HepG2 (cell line): ENCODE data around the gene PCGF5. TPM values are rescaled to one million over a fixed set of nuclear protein-coding genes. Genes with fewer than 3 reads are reported as not detected.

ENCODE experiments used
- ARID2 ChIP-seq: sonication (generic); formaldehyde crosslinking; IDR thresholded peaks from 2 replicates; pipeline ENCODE4 v1.8.1; 2022; ENCODE audit warnings: mild to moderate bottlenecking, missing genetic modification reagents, borderline replicate concordance
- ELK4 ChIP-seq: sonication (generic); formaldehyde crosslinking; IDR thresholded peaks from 2 replicates; pipeline ENCODE4 v1.9.0; 2021; ENCODE audit warnings: missing genetic modification reagents, borderline replicate concordance
- GATAD1 ChIP-seq: IDR thresholded peaks from 2 replicates; pipeline ENCODE4 v1.6.1; 2016; ENCODE audit warnings: missing genetic modification reagents, missing compliant biosample characterization
- HOXA3 ChIP-seq: sonication (generic); formaldehyde crosslinking; IDR thresholded peaks from 2 replicates; pipeline ENCODE4 v1.5.0; 2020; ENCODE audit warnings: missing genetic modification reagents
- JUNB ChIP-seq: sonication (generic); formaldehyde crosslinking; IDR thresholded peaks from 2 replicates; pipeline ENCODE4 v1.8.0; 2022; ENCODE audit warnings: missing genetic modification reagents, mild to moderate bottlenecking, borderline replicate concordance
- RAD21 ChIP-seq: fragments of 450-650 bp; formaldehyde crosslinking; IDR thresholded peaks from 2 replicates; pipeline ENCODE4 v1.5.0; 2020; ENCODE audit warnings: mild to moderate bottlenecking
- RBM22 ChIP-seq: fragments of 200-400 bp; formaldehyde crosslinking; optimal IDR thresholded peaks from 2 replicates; pipeline ENCODE3; 2017; ENCODE audit warnings: mild to moderate bottlenecking, low read length, moderate library complexity
- RELA ChIP-seq: sonication (generic); formaldehyde crosslinking; IDR thresholded peaks from 2 replicates; pipeline ENCODE4 v1.4.0; 2020; ENCODE audit warnings: missing genetic modification reagents
- SATB2 ChIP-seq: sonication (generic); formaldehyde crosslinking; IDR thresholded peaks from 2 replicates; pipeline ENCODE4 v1.5.0; 2020; ENCODE audit warnings: missing genetic modification reagents
- SP140L ChIP-seq: sonication (generic); formaldehyde crosslinking; IDR thresholded peaks from 2 replicates; pipeline ENCODE4 v1.4.0; 2020; ENCODE audit warnings: missing genetic modification reagents, borderline replicate concordance
- TCF7L2 ChIP-seq: IDR thresholded peaks from 2 replicates; pipeline ENCODE4 v1.6.1; 2011; ENCODE audit warnings: mild to moderate bottlenecking, low read depth, low read length, moderate library complexity
- ZFP91 ChIP-seq: sonication (generic); formaldehyde crosslinking; IDR thresholded peaks from 2 replicates; pipeline ENCODE4 v1.9.0; 2022; ENCODE audit warnings: missing genetic modification reagents, mild to moderate bottlenecking, borderline replicate concordance
- ZNF101 ChIP-seq: sonication (generic); formaldehyde crosslinking; IDR thresholded peaks from 2 replicates; pipeline ENCODE4 v1.4.0; 2020; ENCODE audit warnings: mild to moderate bottlenecking, low read depth, missing genetic modification reagents, borderline replicate concordance
- ZNF124 ChIP-seq: sonication (generic); formaldehyde crosslinking; IDR thresholded peaks from 2 replicates; pipeline ENCODE4 v1.4.0; 2020; ENCODE audit warnings: missing genetic modification reagents
- ZNF350 ChIP-seq: sonication (generic); formaldehyde crosslinking; IDR thresholded peaks from 2 replicates; pipeline ENCODE4 v1.4.0; 2020; ENCODE audit warnings: mild to moderate bottlenecking, low read depth, missing genetic modification reagents, borderline replicate concordance
- ZNF563 ChIP-seq: sonication (generic); formaldehyde crosslinking; IDR thresholded peaks from 2 replicates; pipeline ENCODE4 v1.8.0; 2022; ENCODE audit warnings: mild to moderate bottlenecking, moderate library complexity, missing genetic modification reagents
- ZNF574 ChIP-seq: sonication (generic); formaldehyde crosslinking; IDR thresholded peaks from 2 replicates; pipeline ENCODE4 v1.4.0; 2020; ENCODE audit warnings: missing genetic modification reagents
- ZNF7 ChIP-seq: IDR thresholded peaks from 2 replicates; pipeline ENCODE4 v1.6.1; 2016; ENCODE audit warnings: missing biosample characterization, missing genetic modification reagents
- polyA plus RNA-seq, 8 experiments: library from polyadenylated mRNA; depleted of rRNA in 3 of 8; stranded (reverse) in 7 of 8; unstranded in 1 of 8; fragments of >200 nt; fragmentation: Illumina TruSeq in 4 of 8; extraction: Trizol in 4 of 8; gene quantifications; 2 replicates each; pipeline versions ENCODE4 v1.2.1 to v1.2.3, GENCODE V29; 2011 to 2016; ENCODE audit warnings: low read depth in 4 of 8, missing spikeins in 1 of 8, mixed read lengths in 1 of 8; ENCODE audit not compliant: insufficient read depth in 1 of 8
- total RNA-seq, 5 experiments: library from RNA; depleted of rRNA; stranded (reverse); fragments of >200 nt; fragmentation: Illumina TruSeq; extraction: Trizol; gene quantifications; 2 replicates each; pipeline ENCODE4 v1.2.3, GENCODE V29; 2016; ENCODE audit warnings: low read depth in 1 of 5
- TF ChIP-seq, protein P1 (sequence below): sonication (generic); formaldehyde crosslinking; IDR thresholded peaks from 2 replicates; pipeline ENCODE4 v1.4.0; 2020; ENCODE audit warnings: missing genetic modification reagents, borderline replicate concordance
- TF ChIP-seq, protein P2 (sequence below): sonication (generic); formaldehyde crosslinking; IDR thresholded peaks from 2 replicates; pipeline ENCODE4 v1.4.0; 2020; ENCODE audit warnings: missing genetic modification reagents, mild to moderate bottlenecking, borderline replicate concordance

The PCGF5 gene
- total and polyA plus RNA-seq, 2 of the 13 experiments (the other 11 are each of a cell fraction or from before 2014, with no cell fraction given), result 61.3 to 138 TPM

GRCh38 chr10:91298224-91298871 is 77.9 kb downstream of the PCGF5 start (continued):
- TF ChIP-seq, protein P1, sequence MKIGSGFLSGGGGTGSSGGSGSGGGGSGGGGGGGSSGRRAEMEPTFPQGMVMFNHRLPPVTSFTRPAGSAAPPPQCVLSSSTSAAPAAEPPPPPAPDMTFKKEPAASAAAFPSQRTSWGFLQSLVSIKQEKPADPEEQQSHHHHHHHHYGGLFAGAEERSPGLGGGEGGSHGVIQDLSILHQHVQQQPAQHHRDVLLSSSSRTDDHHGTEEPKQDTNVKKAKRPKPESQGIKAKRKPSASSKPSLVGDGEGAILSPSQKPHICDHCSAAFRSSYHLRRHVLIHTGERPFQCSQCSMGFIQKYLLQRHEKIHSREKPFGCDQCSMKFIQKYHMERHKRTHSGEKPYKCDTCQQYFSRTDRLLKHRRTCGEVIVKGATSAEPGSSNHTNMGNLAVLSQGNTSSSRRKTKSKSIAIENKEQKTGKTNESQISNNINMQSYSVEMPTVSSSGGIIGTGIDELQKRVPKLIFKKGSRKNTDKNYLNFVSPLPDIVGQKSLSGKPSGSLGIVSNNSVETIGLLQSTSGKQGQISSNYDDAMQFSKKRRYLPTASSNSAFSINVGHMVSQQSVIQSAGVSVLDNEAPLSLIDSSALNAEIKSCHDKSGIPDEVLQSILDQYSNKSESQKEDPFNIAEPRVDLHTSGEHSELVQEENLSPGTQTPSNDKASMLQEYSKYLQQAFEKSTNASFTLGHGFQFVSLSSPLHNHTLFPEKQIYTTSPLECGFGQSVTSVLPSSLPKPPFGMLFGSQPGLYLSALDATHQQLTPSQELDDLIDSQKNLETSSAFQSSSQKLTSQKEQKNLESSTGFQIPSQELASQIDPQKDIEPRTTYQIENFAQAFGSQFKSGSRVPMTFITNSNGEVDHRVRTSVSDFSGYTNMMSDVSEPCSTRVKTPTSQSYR (CRISPR knock-in tag), result peak; percentile 97
- TF ChIP-seq RAD21 (CRISPR knock-in tag) (peak; percentile 89), SP140L (CRISPR knock-in tag) (0 out of 2 replicates have a peak, but pooled peaks have one; percentile 46), ZNF124 (no peak), ZNF7 (CRISPR knock-in tag) (no peak), TCF7L2 (no peak), ARID2 (no peak), ZNF101 (CRISPR knock-in tag) (no peak), GATAD1 (CRISPR knock-in tag) (peak; percentile 31; the same call in 1 of the 2 replicates), ZNF574 (CRISPR knock-in tag) (0 out of 2 replicates have a peak, but pooled peaks have one; percentile 21), ZNF563 (CRISPR knock-in tag) (no peak), JUNB (CRISPR knock-in tag) (no peak), HOXA3 (0 out of 2 replicates have a peak, but pooled peaks have one; percentile 31), ZNF350 (CRISPR knock-in tag) (peak; percentile 25; the same call in 1 of the 2 replicates), ZFP91 (CRISPR knock-in tag) (peak; percentile 32; the same call in 1 of the 2 replicates), RBM22 (no peak), RELA (no peak), ELK4 (CRISPR knock-in tag) (no peak), SATB2 (CRISPR knock-in tag) (no peak)
- TF ChIP-seq, protein P2, sequence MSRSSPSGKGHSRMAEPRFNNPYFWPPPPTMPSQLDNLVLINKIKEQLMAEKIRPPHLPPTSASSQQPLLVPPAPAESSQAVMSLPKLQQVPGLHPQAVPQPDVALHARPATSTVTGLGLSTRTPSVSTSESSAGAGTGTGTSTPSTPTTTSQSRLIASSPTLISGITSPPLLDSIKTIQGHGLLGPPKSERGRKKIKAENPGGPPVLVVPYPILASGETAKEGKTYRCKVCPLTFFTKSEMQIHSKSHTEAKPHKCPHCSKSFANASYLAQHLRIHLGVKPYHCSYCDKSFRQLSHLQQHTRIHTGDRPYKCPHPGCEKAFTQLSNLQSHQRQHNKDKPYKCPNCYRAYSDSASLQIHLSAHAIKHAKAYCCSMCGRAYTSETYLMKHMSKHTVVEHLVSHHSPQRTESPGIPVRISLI (CRISPR knock-in tag), result peak; percentile 44; the same call in 1 of the 2 replicates
